GM12892 (cell line): ENCODE results near the gene PPY.

Experiments
- POLR2A ChIP-seq: IDR thresholded peaks from 2 replicates; pipeline ENCODE4 v1.6.1; 2011; ENCODE audit warnings: low read depth, low read length, control low read depth
- POLR2AphosphoS5 ChIP-seq: IDR thresholded peaks from 2 replicates; pipeline ENCODE4 v1.6.1; 2011; ENCODE audit warnings: low read depth, low read length, control low read depth

DNA sequence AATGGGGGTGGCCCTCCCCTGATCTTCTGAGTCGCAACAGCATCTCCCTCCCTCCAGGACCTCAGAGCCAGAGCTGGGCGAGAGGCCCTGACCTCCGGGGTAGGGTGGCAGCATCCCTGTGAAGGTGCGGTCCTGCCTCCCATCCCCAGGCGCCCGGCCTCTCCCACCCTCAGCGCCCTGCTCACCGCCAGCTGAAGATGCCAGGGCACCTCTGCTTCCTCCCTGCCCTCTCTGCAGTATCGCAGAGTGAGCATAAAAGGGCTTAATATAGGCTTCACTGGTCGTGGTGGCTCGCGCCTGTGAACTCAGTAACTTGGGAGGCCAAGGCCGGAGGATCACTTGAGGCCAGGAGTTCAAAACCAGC lies 24.3 kb downstream of the PPY start:
- TF ChIP-seq POLR2A (no peak), POLR2AphosphoS5 (no peak)
